Measurements from ENCODE around the gene ZNF385D. TPM values are rescaled to one million over a fixed set of nuclear protein-coding genes. Genes with fewer than 3 reads are reported as not detected.

ZNF385D gene
- polyA plus RNA-seq, 1 of the 3 experiments (the other 2 are of a cell fraction), result 1.8 TPM

DNA sequence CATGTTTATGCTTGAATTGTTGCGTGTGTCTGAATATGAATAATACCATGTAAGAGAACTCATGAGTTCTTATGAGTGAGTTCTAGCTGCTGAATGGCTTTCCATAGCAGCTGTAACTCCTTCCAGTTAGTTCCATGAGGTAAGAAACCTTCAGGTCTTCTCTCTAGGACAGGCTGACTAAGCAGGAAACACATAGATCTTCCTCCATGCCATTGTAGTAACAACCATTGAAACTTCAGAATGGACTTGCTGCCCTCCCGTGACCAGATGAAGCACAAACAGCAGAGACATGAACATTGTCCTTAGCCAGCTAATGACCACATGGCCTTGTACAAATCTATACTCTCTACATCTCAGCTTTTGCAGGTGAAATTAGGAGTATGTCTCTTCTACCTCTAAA lies 200.0 kb downstream of the ZNF385D start:
- H3F3A ChIP-seq (replicated peaks; ENCODE audit: insufficient read depth), result no peaks in the 10 kb centered on the region
- H3K4me2 ChIP-seq, result no peak overlapping the region
- H3K4me3 ChIP-seq (ENCODE audit: low read depth in 2 of 2, low read length in 1 of 2), result no peak overlapping the region
- H4K20me1 ChIP-seq (ENCODE audit: insufficient read depth), result no peaks in the 10 kb centered on the region
- H3K79me2 ChIP-seq (ENCODE audit: insufficient read depth), result no peaks in the 10 kb centered on the region
- H3K9ac ChIP-seq, result no peak overlapping the region
- TF ChIP-seq JUND (IDR thresholded peaks at IDR 0.05) (no peak), POLR2AphosphoS5 (IDR thresholded peaks at IDR 0.05; ENCODE audit: low read depth, low read length) (no peak), SMC3 (IDR thresholded peaks at IDR 0.05; ENCODE audit: low read depth, low read length) (peak; percentile 31; the same call in 1 of the 2 replicates), RAD21 (IDR thresholded peaks at IDR 0.05; ENCODE audit: low read length) (peak; percentile 64), RFX5 (IDR thresholded peaks at IDR 0.05; ENCODE audit: low read length) (no peak)
- TF ChIP-seq, protein P1, sequence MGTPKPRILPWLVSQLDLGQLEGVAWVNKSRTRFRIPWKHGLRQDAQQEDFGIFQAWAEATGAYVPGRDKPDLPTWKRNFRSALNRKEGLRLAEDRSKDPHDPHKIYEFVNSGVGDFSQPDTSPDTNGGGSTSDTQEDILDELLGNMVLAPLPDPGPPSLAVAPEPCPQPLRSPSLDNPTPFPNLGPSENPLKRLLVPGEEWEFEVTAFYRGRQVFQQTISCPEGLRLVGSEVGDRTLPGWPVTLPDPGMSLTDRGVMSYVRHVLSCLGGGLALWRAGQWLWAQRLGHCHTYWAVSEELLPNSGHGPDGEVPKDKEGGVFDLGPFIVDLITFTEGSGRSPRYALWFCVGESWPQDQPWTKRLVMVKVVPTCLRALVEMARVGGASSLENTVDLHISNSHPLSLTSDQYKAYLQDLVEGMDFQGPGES (IDR thresholded peaks at IDR 0.05; ENCODE audit: low read depth, low read length), result no peak
- TF ChIP-seq, protein P2, sequence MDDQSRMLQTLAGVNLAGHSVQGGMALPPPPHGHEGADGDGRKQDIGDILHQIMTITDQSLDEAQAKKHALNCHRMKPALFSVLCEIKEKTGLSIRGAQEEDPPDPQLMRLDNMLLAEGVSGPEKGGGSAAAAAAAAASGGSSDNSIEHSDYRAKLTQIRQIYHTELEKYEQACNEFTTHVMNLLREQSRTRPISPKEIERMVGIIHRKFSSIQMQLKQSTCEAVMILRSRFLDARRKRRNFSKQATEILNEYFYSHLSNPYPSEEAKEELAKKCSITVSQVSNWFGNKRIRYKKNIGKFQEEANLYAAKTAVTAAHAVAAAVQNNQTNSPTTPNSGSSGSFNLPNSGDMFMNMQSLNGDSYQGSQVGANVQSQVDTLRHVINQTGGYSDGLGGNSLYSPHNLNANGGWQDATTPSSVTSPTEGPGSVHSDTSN (IDR thresholded peaks at IDR 0.05), result no peak
- TF ChIP-seq, protein P3, sequence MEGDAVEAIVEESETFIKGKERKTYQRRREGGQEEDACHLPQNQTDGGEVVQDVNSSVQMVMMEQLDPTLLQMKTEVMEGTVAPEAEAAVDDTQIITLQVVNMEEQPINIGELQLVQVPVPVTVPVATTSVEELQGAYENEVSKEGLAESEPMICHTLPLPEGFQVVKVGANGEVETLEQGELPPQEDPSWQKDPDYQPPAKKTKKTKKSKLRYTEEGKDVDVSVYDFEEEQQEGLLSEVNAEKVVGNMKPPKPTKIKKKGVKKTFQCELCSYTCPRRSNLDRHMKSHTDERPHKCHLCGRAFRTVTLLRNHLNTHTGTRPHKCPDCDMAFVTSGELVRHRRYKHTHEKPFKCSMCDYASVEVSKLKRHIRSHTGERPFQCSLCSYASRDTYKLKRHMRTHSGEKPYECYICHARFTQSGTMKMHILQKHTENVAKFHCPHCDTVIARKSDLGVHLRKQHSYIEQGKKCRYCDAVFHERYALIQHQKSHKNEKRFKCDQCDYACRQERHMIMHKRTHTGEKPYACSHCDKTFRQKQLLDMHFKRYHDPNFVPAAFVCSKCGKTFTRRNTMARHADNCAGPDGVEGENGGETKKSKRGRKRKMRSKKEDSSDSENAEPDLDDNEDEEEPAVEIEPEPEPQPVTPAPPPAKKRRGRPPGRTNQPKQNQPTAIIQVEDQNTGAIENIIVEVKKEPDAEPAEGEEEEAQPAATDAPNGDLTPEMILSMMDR (IDR thresholded peaks at IDR 0.05), result peak; percentile 24
- ChIA-PET POLR2A (no interaction called here), CTCF (interaction anchor here (0.6 kb wide), 1 partner anchor 9 kb away, joined by 3 read pairs; no protein-coding TSS in a partner anchor)
- no peaks in the 10 kb centered on the region for H3K4me1 ChIP-seq (ENCODE audit: control insufficient read depth in 1 of 2, insufficient read depth in 2 of 2, low read depth in 1 of 2, low read length in 1 of 2)
- no peak overlapping the region for H2AFZ ChIP-seq (ENCODE audit: low read depth)
- H3K36me3 ChIP-seq (replicated peaks in 1 of 2; ENCODE audit: control insufficient read depth in 1 of 2, insufficient read depth in 2 of 2, low read length in 1 of 2), result no peaks in the 10 kb centered on the region
- no peaks in the 10 kb centered on the region for H3K27me3 ChIP-seq (ENCODE audit: insufficient read depth)
- H3K27ac ChIP-seq (ENCODE audit: low read depth in 2 of 2, low read length in 1 of 2), result no peak overlapping the region
- no peaks in the 10 kb centered on the region for H3K9me2 ChIP-seq
- DNase-seq, result peak; percentile 5
- no peaks in the 10 kb centered on the region for H3K9me3 ChIP-seq
- WGBS (ENCODE audit: low lambda C conversion rate), result 71% methylated on average over 2 of the region's 2 CpGs

DNA sequence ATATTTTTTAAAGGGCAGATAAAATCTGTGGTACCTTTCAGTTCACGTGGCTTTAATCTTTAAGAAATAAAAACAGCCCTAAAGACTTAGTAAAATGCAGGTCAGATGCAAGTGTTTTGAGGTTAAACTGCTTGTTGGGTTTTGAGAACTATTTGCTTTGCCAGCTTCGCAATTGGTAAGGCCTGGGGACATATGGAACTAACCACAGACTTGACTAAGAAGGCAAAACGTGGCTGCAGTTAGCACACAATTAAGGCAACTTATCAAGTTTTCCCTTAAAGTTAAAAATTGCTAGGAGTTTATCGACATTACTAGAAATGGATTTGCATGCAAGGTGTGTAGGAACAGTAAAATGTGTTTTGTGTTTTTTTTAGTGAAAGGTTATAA lies 206.9 kb downstream of the ZNF385D start:
- DNase-seq, result no peak
- CTCF ChIA-PET, result no interaction called here

More for the DNA sequence above, 206.9 kb downstream of the ZNF385D start:
- TF ChIP-seq, protein P4, sequence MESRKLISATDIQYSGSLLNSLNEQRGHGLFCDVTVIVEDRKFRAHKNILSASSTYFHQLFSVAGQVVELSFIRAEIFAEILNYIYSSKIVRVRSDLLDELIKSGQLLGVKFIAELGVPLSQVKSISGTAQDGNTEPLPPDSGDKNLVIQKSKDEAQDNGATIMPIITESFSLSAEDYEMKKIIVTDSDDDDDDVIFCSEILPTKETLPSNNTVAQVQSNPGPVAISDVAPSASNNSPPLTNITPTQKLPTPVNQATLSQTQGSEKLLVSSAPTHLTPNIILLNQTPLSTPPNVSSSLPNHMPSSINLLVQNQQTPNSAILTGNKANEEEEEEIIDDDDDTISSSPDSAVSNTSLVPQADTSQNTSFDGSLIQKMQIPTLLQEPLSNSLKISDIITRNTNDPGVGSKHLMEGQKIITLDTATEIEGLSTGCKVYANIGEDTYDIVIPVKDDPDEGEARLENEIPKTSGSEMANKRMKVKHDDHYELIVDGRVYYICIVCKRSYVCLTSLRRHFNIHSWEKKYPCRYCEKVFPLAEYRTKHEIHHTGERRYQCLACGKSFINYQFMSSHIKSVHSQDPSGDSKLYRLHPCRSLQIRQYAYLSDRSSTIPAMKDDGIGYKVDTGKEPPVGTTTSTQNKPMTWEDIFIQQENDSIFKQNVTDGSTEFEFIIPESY (IDR thresholded peaks at IDR 0.05; ENCODE audit: borderline replicate concordance, low read depth), result no peak
- TF ChIP-seq, protein P2 (IDR thresholded peaks at IDR 0.05), result no peak
- no peak for TF ChIP-seq FOSL2 (IDR thresholded peaks at IDR 0.05; ENCODE audit: borderline replicate concordance, low read depth)
- TF ChIP-seq, protein P5, sequence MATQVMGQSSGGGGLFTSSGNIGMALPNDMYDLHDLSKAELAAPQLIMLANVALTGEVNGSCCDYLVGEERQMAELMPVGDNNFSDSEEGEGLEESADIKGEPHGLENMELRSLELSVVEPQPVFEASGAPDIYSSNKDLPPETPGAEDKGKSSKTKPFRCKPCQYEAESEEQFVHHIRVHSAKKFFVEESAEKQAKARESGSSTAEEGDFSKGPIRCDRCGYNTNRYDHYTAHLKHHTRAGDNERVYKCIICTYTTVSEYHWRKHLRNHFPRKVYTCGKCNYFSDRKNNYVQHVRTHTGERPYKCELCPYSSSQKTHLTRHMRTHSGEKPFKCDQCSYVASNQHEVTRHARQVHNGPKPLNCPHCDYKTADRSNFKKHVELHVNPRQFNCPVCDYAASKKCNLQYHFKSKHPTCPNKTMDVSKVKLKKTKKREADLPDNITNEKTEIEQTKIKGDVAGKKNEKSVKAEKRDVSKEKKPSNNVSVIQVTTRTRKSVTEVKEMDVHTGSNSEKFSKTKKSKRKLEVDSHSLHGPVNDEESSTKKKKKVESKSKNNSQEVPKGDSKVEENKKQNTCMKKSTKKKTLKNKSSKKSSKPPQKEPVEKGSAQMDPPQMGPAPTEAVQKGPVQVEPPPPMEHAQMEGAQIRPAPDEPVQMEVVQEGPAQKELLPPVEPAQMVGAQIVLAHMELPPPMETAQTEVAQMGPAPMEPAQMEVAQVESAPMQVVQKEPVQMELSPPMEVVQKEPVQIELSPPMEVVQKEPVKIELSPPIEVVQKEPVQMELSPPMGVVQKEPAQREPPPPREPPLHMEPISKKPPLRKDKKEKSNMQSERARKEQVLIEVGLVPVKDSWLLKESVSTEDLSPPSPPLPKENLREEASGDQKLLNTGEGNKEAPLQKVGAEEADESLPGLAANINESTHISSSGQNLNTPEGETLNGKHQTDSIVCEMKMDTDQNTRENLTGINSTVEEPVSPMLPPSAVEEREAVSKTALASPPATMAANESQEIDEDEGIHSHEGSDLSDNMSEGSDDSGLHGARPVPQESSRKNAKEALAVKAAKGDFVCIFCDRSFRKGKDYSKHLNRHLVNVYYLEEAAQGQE (IDR thresholded peaks at IDR 0.05; ENCODE audit: low read depth, low read length), result no peak
- no peak for TF ChIP-seq NRF1 (IDR thresholded peaks at IDR 0.05; ENCODE audit: low read depth, low read length)
- TF ChIP-seq JUND (IDR thresholded peaks at IDR 0.05), result no peak
- no peak for TF ChIP-seq RXRA (IDR thresholded peaks at IDR 0.05; ENCODE audit: borderline replicate concordance, low read depth)
- no peak for TF ChIP-seq RAD21 (IDR thresholded peaks at IDR 0.05; ENCODE audit: low read length)
- TF ChIP-seq TEAD4 (IDR thresholded peaks at IDR 0.05; ENCODE audit: borderline replicate concordance, insufficient read depth), result no peak
- TF ChIP-seq EZH2phosphoT487 (IDR thresholded peaks at IDR 0.05; ENCODE audit: borderline replicate concordance, low read depth), result no peak
- TF ChIP-seq MXI1 (IDR thresholded peaks at IDR 0.05; ENCODE audit: low read depth, low read length), result no peak
- no peaks in the 10 kb centered on the region for H3F3A ChIP-seq (replicated peaks; ENCODE audit: insufficient read depth)
- WGBS (ENCODE audit: low lambda C conversion rate), result 56% methylated on average over 4 of the region's 4 CpGs
- no peak overlapping the region for H3K27ac ChIP-seq (ENCODE audit: low read depth in 2 of 2, low read length in 1 of 2)
- no peaks in the 10 kb centered on the region for H3K79me2 ChIP-seq (ENCODE audit: insufficient read depth)
- H3K4me2 ChIP-seq, result no peak overlapping the region
- no peaks in the 10 kb centered on the region for H4K20me1 ChIP-seq (ENCODE audit: insufficient read depth)
- H3K9me3 ChIP-seq, result no peaks in the 10 kb centered on the region
- H3K4me3 ChIP-seq (ENCODE audit: low read depth in 2 of 2, low read length in 1 of 2), result no peak overlapping the region
- H3K36me3 ChIP-seq (replicated peaks in 1 of 2; ENCODE audit: control insufficient read depth in 1 of 2, insufficient read depth in 2 of 2, low read length in 1 of 2), result no peaks in the 10 kb centered on the region
- H3K9ac ChIP-seq, result no peak overlapping the region
- no peaks in the 10 kb centered on the region; a peak in 1 of 4 replicates for H3K4me1 ChIP-seq (ENCODE audit: control insufficient read depth in 1 of 2, insufficient read depth in 2 of 2, low read depth in 1 of 2, low read length in 1 of 2)
- H2AFZ ChIP-seq (ENCODE audit: low read depth), result no peak overlapping the region
- no peaks in the 10 kb centered on the region for H3K27me3 ChIP-seq (ENCODE audit: insufficient read depth)
- H3K9me2 ChIP-seq, result no peaks in the 10 kb centered on the region
- POLR2A ChIA-PET, result no interaction called here

Measured in SK-N-SH (cell line).